ENCODE data around the gene RGL1.

- TF ChIP-seq CTCF (IDR thresholded peaks at IDR 0.05; ENCODE audit: low read length): peak; percentile 56
- TF ChIP-seq EZH2 (optimal IDR thresholded peaks at IDR 0.05; ENCODE audit: low read depth, low read length): no peak
- no peak for TF ChIP-seq EZH2phosphoT487 (IDR thresholded peaks at IDR 0.05; ENCODE audit: low read length)
These were observed 151.8 kb downstream of the RGL1 start for GRCh38 chr1:183956559-183957188.

Measured in MM.1S (cell line).